Dermis blood vessel endothelial cell (primary cell): ENCODE results near the gene MFAP2. TPM values are rescaled to one million over a fixed set of nuclear protein-coding genes. Genes with fewer than 3 reads are reported as not detected.

Experiments
- DNase-seq: peaks from one replicate; pipeline ENCODE4 v3.0.0; 2010
- total RNA-seq: library from RNA; depleted of rRNA; stranded (reverse); fragments of >200 nt; gene quantifications from 2 replicates; pipeline ENCODE4 v1.2.3, GENCODE V29; 2014

MFAP2 gene
- total RNA-seq: 8.9 and 24.5 TPM in 2 replicates

GRCh38 chr1:16980473-16981268, at the start of gene MFAP2:
Gene MFAP2 (minus strand): TSS chr1:16980620. CDS start chr1:16978273, 2,347 bp downstream.
- peak; percentile 49 for DNase-seq

GRCh38 chr1:17030206-17030605, 49.8 kb upstream of the MFAP2 start:
- no peak for DNase-seq

DNA sequence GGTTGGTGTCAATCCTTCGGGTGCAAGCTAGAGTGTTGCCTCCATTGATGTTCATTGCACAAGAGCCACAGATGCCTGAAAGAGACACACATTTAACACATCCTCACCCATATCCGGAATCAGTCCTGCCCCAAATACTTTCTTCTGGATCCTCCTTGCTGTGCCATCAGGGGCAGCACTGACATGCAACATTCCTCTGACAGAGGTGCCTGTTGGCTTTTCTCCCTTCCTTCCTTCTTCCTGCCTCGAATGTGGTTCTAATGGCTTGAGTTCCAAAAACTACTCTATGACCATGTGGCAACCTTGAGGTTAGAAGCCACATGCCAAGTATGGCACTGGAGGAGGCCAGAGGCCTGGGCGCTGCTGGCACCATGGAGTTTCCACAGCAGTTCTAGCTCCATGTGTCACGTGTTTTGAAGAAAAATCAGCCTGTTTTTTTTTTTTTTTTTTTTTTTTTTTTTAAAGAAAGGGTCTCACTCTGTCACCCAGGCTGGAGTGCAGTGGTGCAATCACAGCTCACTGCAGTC, 48.3 kb upstream of the MFAP2 start:
- no peak for DNase-seq

DNA sequence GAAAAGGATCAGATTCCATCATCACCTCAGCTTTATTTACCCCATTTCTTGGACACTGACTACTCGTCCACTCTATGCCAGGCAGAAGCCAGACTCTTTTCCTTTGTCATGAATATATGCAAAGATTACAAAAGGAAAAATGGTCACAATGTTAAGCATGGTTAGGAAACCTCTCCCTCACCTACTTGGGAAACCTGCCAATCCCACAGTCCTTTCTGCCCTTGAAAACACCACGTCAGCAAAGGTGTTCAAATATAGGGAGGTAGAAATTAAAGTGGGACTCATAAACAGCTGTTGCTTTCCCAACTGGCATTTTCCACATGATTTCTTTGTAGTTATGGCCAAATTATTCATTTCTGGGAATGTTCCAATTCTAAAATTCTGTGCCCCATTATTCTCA, 47.5 kb upstream of the MFAP2 start:
- no peak for DNase-seq

- no peak for DNase-seq
Measured at GRCh38 chr1:17027403-17027802, 47.0 kb upstream of the MFAP2 start.

DNA sequence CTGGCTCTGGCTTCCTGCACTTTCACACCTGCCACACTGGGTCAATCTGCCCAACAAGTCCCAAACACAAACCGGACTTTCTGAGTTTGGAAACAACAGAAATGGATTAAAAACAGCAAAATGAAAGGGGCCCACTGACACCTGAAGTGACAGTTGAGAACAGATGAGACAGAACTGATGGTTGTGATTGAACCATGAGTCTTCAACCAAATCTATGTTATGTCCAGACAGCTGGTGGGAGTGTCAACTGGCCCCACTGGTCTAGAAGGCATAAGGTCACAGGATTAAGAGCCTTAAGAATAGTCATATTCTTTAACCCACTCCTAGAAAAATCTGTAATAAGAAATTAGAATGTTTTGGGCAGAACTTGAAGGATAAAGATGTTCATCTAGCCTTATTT, 44.3 kb upstream of the MFAP2 start:
- no peak for DNase-seq

- no peak for DNase-seq
Measured at GRCh38 chr1:17023573-17023972, 43.2 kb upstream of the MFAP2 start.

DNA sequence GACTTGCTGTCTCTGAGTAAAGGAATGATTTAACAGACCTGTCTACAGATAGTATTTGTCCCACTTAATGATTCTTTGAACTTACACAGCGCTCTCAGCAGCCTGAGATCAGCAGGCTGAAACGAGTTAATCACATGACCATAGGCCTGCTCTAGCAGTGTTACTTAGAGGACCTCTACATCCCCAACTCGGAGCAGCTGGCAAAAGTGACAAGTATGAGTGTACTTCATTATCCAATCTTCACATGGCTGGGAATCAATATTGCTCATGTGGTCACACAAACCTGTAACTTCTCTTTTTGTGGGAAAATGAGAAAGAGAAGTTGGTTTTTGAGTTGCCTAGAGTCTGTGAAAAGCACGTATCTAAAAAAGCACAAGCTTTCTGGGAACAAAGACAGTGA, 42.7 kb upstream of the MFAP2 start:
- DNase-seq: no peak

DNA sequence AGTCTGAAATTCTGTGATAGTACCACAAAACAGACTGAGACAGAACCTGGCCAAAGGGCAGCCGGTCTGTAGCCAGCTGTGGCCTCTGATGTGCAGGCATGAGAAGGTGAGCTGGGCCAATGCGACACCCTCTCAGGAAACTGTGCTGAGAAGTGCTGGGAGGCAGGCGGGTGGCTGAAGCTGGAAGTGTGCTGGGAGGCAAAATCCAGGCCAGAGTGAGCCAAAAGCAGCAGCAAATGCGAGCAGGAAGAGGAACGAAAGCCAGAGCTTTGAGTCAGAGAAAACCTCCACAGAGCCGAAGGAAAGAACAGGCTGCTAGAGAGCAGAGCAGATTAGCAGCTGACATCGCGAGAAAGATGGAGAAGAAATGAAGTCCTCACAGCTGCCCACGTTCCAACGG, 41.5 kb upstream of the MFAP2 start:
- no peak for DNase-seq

DNA sequence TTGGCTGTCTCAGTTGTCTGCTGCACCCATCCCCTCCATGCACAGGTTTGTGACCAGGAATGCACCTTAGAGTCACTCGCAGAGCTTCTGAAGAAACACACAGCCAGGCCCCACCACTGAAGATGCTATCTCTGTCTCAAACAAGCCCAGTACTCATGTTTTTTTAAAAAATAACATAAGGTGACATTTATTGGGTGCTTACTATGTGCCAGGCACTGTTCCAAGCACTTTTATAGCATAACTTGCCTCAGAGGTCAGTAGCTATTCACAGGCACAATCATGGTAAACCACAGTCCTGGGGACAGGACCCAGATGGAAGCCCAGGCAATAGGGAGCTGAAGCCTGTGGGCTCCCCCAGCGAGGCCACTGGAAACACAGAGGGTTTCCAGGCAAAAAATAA, 40.1 kb upstream of the MFAP2 start:
- DNase-seq: no peak

GRCh38 chr1:17018849-17019248, 38.4 kb upstream of the MFAP2 start:
- DNase-seq: no peak

GRCh38 chr1:17017435-17017834, 37.0 kb upstream of the MFAP2 start:
- DNase-seq: no peak

DNA sequence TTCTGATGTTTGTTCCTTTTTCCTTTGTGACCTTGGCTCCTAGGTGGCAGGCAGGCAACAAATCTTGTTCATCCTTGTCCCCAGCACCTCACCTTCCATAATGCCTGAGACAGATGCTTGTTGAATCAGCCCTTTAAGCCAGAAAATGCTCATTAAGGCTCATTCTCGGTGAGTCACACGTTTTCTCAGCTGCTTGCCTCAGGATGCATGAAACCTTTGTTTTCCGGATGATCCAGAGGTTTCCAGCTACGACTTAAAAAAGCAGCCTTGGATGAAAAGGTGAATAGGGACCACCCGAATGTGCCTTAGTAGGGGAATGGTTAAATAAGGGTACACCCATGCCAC, 35.9 kb upstream of the MFAP2 start:
- peak; percentile 89 for DNase-seq

GRCh38 chr1:17014671-17015567, 34.5 kb upstream of the MFAP2 start:
- no peak for DNase-seq

GRCh38 chr1:17013491-17014320, 33.3 kb upstream of the MFAP2 start:
- no peak for DNase-seq

GRCh38 chr1:17012775-17013490, 32.5 kb upstream of the MFAP2 start:
- peak; percentile 16 for DNase-seq

GRCh38 chr1:17011439-17012307, 31.3 kb upstream of the MFAP2 start, which contains the start of gene ATP13A2:
Gene ATP13A2 (minus strand): TSS chr1:17011928. CDS start chr1:17011738, 190 bp downstream.
- DNase-seq: peak; percentile 80

DNA sequence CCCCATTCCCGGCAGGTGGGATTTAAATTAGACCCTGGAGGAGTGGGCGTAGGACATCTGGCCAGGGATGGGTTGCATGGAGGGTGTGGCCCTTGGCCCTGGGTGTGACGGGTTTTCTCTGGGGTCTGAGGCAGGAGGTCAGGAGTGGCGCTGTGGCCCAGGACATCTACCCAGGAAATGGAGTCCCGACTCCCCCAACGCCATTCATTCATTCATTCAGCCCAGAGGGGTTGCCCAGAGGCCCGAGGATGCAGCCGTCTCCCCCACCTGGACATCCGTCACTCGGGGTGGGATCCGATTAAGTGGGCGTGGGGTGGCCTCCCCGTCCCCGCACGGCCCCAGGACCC, 30.6 kb upstream of the MFAP2 start:
- DNase-seq: no peak

DNA sequence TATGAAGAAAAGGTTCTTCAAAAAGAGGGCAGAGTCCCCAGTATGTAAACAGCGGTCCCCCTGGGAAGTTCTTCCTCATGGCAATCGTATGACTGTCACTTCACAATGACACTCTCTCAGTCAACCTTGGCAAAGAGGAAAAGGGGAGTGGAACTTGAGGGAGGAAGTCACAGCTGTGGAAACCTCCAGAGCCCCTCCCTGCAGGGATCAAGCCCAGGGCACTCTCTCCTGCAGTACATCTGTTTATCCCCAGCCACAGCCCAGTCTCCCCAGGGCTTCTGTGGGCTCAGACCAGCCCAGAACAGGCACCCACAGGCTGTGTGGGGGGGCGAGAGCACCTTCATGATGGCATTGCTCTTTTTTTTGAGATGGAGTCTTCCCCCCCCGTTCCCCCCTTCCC, 29.3 kb upstream of the MFAP2 start:
- DNase-seq: peak; percentile 12

GRCh38 chr1:17008208-17008855, 27.9 kb upstream of the MFAP2 start:
- no peak for DNase-seq
